ENCODE data around the gene NFE2L2. TPM values are rescaled to one million over a fixed set of nuclear protein-coding genes. Genes with fewer than 3 reads are reported as not detected.

NFE2L2 gene
- total RNA-seq, 4 donors from 2014 or later, result 41.6 to 105 (median 65.2) TPM

GRCh38 chr2:177234267-177234666 lies 30.3 kb downstream of the NFE2L2 start:
- no peaks in the 10 kb centered on the region for H3K9me3 ChIP-seq
- TF ChIP-seq CTCF (IDR thresholded peaks at IDR 0.05) (no peak), POLR2A (IDR thresholded peaks at IDR 0.05) (no peak), POLR2AphosphoS5 (IDR thresholded peaks at IDR 0.05) (no peak), EP300 (IDR thresholded peaks at IDR 0.05; ENCODE audit: low read depth) (no peak)
- H3K4me1 ChIP-seq, result peaks cover 13 to 35% (median 21%) of the 10 kb centered on the region in 4 donors
- H3K27ac ChIP-seq, result no peak overlapping the region
- H3K4me3 ChIP-seq, result no peak overlapping the region
- in situ Hi-C loops (cut with MboI; ENCODE audit: low pct_ligation_motif_present in 1 of 4, low pct_unique_long_range_greater_than_20kb in 1 of 4, low sequenced_read_pairs in 3 of 4), result no loop called here
- no peak for DNase-seq
- H3K27me3 ChIP-seq, result no peaks in the 10 kb centered on the region
- intact Hi-C loops (cut with DNase I; ENCODE audit: low total_unique reads), result no loop called here
- peaks cover 0 to 39% (median 14%) of the 10 kb centered on the region in 4 donors for H3K36me3 ChIP-seq

GRCh38 chr2:177232098-177232704 lies 32.3 kb downstream of the NFE2L2 start:
- no peaks in the 10 kb centered on the region for H3K9me3 ChIP-seq
- no peak overlapping the region for H3K27ac ChIP-seq
- peaks cover 0 to 44% (median 14%) of the 10 kb centered on the region in 4 donors for H3K36me3 ChIP-seq
- intact Hi-C loops (cut with DNase I; ENCODE audit: low total_unique reads), result no loop called here
- no peak for DNase-seq
- no peak for TF ChIP-seq POLR2AphosphoS5 (IDR thresholded peaks at IDR 0.05)
- no peak for TF ChIP-seq CTCF (IDR thresholded peaks at IDR 0.05)
- TF ChIP-seq EP300 (IDR thresholded peaks at IDR 0.05; ENCODE audit: low read depth), result no peak
- TF ChIP-seq POLR2A (IDR thresholded peaks at IDR 0.05), result no peak
- in situ Hi-C loops (cut with MboI; ENCODE audit: low pct_ligation_motif_present in 1 of 4, low pct_unique_long_range_greater_than_20kb in 1 of 4, low sequenced_read_pairs in 3 of 4), result no loop called here
- WGBS, 2 donors (ENCODE audit: low coverage in 1 of 2), result 83 to 86% methylated on average over 8 of the region's 8 CpGs
- no peaks in the 10 kb centered on the region for H3K27me3 ChIP-seq
- H3K4me1 ChIP-seq, result peaks cover 0 to 14% (median 1%) of the 10 kb centered on the region in 4 donors
- no peak overlapping the region for H3K4me3 ChIP-seq

- no peaks in the 10 kb centered on the region for H3K9me3 ChIP-seq
- peaks cover 0 to 6% (median 1%) of the 10 kb centered on the region in 4 donors for H3K4me1 ChIP-seq
- WGBS, 2 donors (ENCODE audit: low coverage in 1 of 2), result 91 to 92% methylated on average over 2 to 3 of the region's 3 CpGs
- H3K36me3 ChIP-seq, result peaks cover 0 to 44% (median 14%) of the 10 kb centered on the region in 4 donors
- H3K27ac ChIP-seq, result no peak overlapping the region
- TF ChIP-seq POLR2AphosphoS5 (IDR thresholded peaks at IDR 0.05) (peak in 1 of 3 donors; percentile 45), CTCF (IDR thresholded peaks at IDR 0.05) (no peak)
- in situ Hi-C loops (cut with MboI; ENCODE audit: low pct_ligation_motif_present in 1 of 4, low pct_unique_long_range_greater_than_20kb in 1 of 4, low sequenced_read_pairs in 3 of 4), result no loop called here
- intact Hi-C loops (cut with DNase I; ENCODE audit: low total_unique reads), result no loop called here
- DNase-seq, result no peak
- H3K4me3 ChIP-seq, result no peak overlapping the region
- no peaks in the 10 kb centered on the region for H3K27me3 ChIP-seq
Observed at GRCh38 chr2:177231270-177231669, 33.3 kb downstream of the NFE2L2 start.

GRCh38 chr2:177229442-177230242 lies 34.9 kb downstream of the NFE2L2 start:
- no peak for DNase-seq
- no peaks in the 10 kb centered on the region for H3K4me1 ChIP-seq
- H3K27me3 ChIP-seq, result no peaks in the 10 kb centered on the region
- intact Hi-C loops (cut with DNase I; ENCODE audit: low total_unique reads) (no loop called here), in situ Hi-C loops (cut with MboI; ENCODE audit: low pct_ligation_motif_present in 1 of 4, low pct_unique_long_range_greater_than_20kb in 1 of 4, low sequenced_read_pairs in 3 of 4) (no loop called here)
- WGBS, 2 donors (ENCODE audit: low coverage in 1 of 2), result 92% methylated on average over 4 to 8 of the region's 8 CpGs
- no peak overlapping the region for H3K27ac ChIP-seq
- no peak overlapping the region for H3K4me3 ChIP-seq
- H3K9me3 ChIP-seq, result no peaks in the 10 kb centered on the region
- peaks cover 0 to 48% (median 14%) of the 10 kb centered on the region in 4 donors for H3K36me3 ChIP-seq
- TF ChIP-seq POLR2A (IDR thresholded peaks at IDR 0.05), result no peak
- TF ChIP-seq POLR2AphosphoS5 (IDR thresholded peaks at IDR 0.05), result peak in 1 of 3 donors; percentile 48

Measured in transverse colon (tissue), 4 donors.